Sigmoid colon (tissue), 4 donors: ENCODE results near the gene CEP95.

Source experiments
- POLR2AphosphoS5 ChIP-seq, 4 donors: sonication (generic); formaldehyde crosslinking; IDR thresholded peaks; one replicate each; pipeline ENCODE4 v1.6.1; 2017; ENCODE audit warnings: antibody characterized with exemption in 4 of 4
- TF ChIP-seq, protein P1 (sequence below), 4 experiments: fragments of 450-650 bp in 3 of 4; fragments of 200-600 bp in 1 of 4; IDR thresholded peaks; one replicate each; pipeline ENCODE4 v1.5.1; 2016 to 2019; ENCODE audit warnings: antibody characterized with exemption in 4 of 4, mild to moderate bottlenecking in 3 of 4, moderate library complexity in 2 of 4

DNA sequence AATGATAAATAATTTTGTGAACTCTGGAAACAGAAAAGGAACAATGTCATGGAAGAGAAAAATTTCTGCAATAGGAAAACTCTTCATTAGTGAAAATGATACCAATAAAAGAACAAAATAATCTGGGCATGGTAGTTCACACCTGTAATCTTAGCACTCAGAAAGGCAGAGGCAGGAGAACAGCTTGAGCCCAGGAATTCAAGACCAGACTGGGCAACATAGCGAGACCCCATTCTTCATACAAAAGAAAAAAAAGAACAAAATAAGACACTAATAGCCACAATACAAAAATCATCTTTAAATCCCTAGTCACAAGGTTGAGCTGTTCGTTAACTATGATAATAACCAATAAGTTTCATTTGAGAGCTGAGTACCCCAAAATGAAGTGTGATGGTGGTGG is 18.5 kb upstream of the CEP95 start:
- TF ChIP-seq, protein P1, sequence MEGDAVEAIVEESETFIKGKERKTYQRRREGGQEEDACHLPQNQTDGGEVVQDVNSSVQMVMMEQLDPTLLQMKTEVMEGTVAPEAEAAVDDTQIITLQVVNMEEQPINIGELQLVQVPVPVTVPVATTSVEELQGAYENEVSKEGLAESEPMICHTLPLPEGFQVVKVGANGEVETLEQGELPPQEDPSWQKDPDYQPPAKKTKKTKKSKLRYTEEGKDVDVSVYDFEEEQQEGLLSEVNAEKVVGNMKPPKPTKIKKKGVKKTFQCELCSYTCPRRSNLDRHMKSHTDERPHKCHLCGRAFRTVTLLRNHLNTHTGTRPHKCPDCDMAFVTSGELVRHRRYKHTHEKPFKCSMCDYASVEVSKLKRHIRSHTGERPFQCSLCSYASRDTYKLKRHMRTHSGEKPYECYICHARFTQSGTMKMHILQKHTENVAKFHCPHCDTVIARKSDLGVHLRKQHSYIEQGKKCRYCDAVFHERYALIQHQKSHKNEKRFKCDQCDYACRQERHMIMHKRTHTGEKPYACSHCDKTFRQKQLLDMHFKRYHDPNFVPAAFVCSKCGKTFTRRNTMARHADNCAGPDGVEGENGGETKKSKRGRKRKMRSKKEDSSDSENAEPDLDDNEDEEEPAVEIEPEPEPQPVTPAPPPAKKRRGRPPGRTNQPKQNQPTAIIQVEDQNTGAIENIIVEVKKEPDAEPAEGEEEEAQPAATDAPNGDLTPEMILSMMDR (IDR thresholded peaks at IDR 0.05), result no peak
- no peak for TF ChIP-seq POLR2AphosphoS5 (IDR thresholded peaks at IDR 0.05)
